H1 (cell line): ENCODE data around the gene RASEF. TPM values are rescaled to one million over a fixed set of nuclear protein-coding genes. Genes with fewer than 3 reads are reported as not detected.

Source experiments
- CTCF ChIA-PET: fragments of 300-600 bp; sonication (Branson Sonifier 250); formaldehyde crosslinking; loops from one replicate; lab custom pipeline; 2021; ENCODE audit not compliant: partially characterized antibody; lab: Charles Lee
- POLR2A ChIA-PET: fragments of 300-600 bp; sonication (Branson Sonifier 250); formaldehyde crosslinking; loops from one replicate; lab custom pipeline; 2021; ENCODE audit warnings: inconsistent platforms; ENCODE audit not compliant: partially characterized antibody; lab: Charles Lee
- DNase-seq, 2 experiments: peaks; one replicate each; pipeline versions ENCODE4 v3.0.0 to v3.0.0-alpha.2; 2010 to 2022; ENCODE audit warnings: low spot score in 2 of 2, low read depth in 1 of 2, mixed read lengths in 1 of 2
- FAIRE-seq: peaks from 2 replicates; lab custom pipeline; 2011; peaks lifted over from hg19 to GRCh38; lab: Jason Lieb, UNC
- H2AFZ ChIP-seq: 2 replicates; pipeline ENCODE4 v1.8.1; 2012; ENCODE audit warnings: low read length, inconsistent platforms
- H2AK5ac ChIP-seq: 2 replicates; pipeline ENCODE4 v1.6.1; 2013; ENCODE audit warnings: low read depth, low read length
- H2BK120ac ChIP-seq: replicated peaks from 2 replicates; pipeline ENCODE3; 2013; ENCODE audit warnings: low read depth, low read length, inconsistent platforms
- H2BK12ac ChIP-seq: 2 replicates; pipeline ENCODE4 v1.6.1; 2013; ENCODE audit warnings: low read depth, low read length
- H2BK15ac ChIP-seq: 2 replicates; pipeline ENCODE4 v1.6.1; 2013; ENCODE audit warnings: low read length
- H2BK20ac ChIP-seq: 2 replicates; pipeline ENCODE4 v1.6.1; 2013; ENCODE audit warnings: low read length
- H2BK5ac ChIP-seq: 2 replicates; pipeline ENCODE4 v1.6.1; 2013; ENCODE audit warnings: low read depth, low read length
- H3K14ac ChIP-seq: 2 replicates; pipeline ENCODE4 v1.6.1; 2013; ENCODE audit warnings: inconsistent platforms; ENCODE audit not compliant: insufficient read length
- H3K18ac ChIP-seq: 2 replicates; pipeline ENCODE4 v1.6.1; 2013; ENCODE audit warnings: low read length; ENCODE audit errors: extremely low read depth
- H3K23ac ChIP-seq: 2 replicates; pipeline ENCODE4 v1.6.1; 2013; ENCODE audit warnings: inconsistent platforms; ENCODE audit not compliant: insufficient read length
- H3K23me2 ChIP-seq: 2 replicates; pipeline ENCODE4 v1.6.1; 2013; ENCODE audit warnings: low read depth, low read length
- H3K27ac ChIP-seq: 2 replicates; pipeline ENCODE4 v1.6.1; 2011; ENCODE audit warnings: low read depth, low read length, inconsistent platforms
- H3K27me3 ChIP-seq, 4 experiments: replicated peaks in 1 of 4; 1 replicate in 1 of 4; 2 replicates in 3 of 4; pipeline versions ENCODE4 v1.6.1 to v1.8.1; 2011 to 2013; ENCODE audit warnings: low read length in 3 of 4, mild to moderate bottlenecking in 3 of 4, inconsistent platforms in 2 of 4, mixed read lengths in 2 of 4, moderate library complexity in 1 of 4; ENCODE audit not compliant: control insufficient read depth in 3 of 4, insufficient read depth in 3 of 4; ENCODE audit errors: extremely low read depth in 1 of 4
- H3K36me3 ChIP-seq, 4 experiments: 2 replicates each; pipeline versions ENCODE4 v1.6.1 to v1.8.1; 2011 to 2013; ENCODE audit warnings: mild to moderate bottlenecking in 4 of 4, low read length in 3 of 4, moderate library complexity in 2 of 4, control low read depth in 1 of 4, inconsistent platforms in 1 of 4; ENCODE audit not compliant: insufficient read depth in 4 of 4, control insufficient read depth in 2 of 4
- H3K4ac ChIP-seq: replicated peaks from 2 replicates; pipeline ENCODE3; 2013; ENCODE audit warnings: low read length, low read depth, mixed read lengths, inconsistent platforms; ENCODE audit not compliant: insufficient read length
- H3K4me1 ChIP-seq, 4 experiments: replicated peaks in 1 of 4; 1 replicate in 1 of 4; 2 replicates in 3 of 4; pipeline versions ENCODE4 v1.6.1 to v1.8.1; 2011 to 2013; ENCODE audit warnings: low read length in 3 of 4, inconsistent platforms in 2 of 4, mixed read lengths in 1 of 4; ENCODE audit not compliant: insufficient read depth in 4 of 4, control insufficient read depth in 3 of 4
- H3K4me2 ChIP-seq, 2 experiments: 2 replicates each; pipeline versions ENCODE4 v1.6.1 to v1.8.1; 2011 to 2013; ENCODE audit warnings: low read depth in 2 of 2, low read length in 2 of 2, control low read depth in 1 of 2, inconsistent platforms in 1 of 2, mild to moderate bottlenecking in 1 of 2; ENCODE audit not compliant: insufficient read depth in 1 of 2
- H3K4me3 ChIP-seq, 4 experiments: fragments of 200-600, 300-600 bp in 1 of 4; sonication (generic), shearing (Covaris generic), sonication (Bioruptor Twin) in 1 of 4; 2 replicates each; pipeline versions ENCODE4 v1.5.1 to v1.8.1; 2011 to 2016; ENCODE audit warnings: low read length in 4 of 4, low read depth in 3 of 4, control low read depth in 2 of 4, inconsistent platforms in 2 of 4, mild to moderate bottlenecking in 2 of 4, mixed read lengths in 1 of 4, moderate library complexity in 1 of 4; ENCODE audit not compliant: insufficient read depth in 2 of 4; ENCODE audit errors: extremely low read depth in 1 of 4
- H3K56ac ChIP-seq: replicated peaks from 2 replicates; pipeline ENCODE3; 2013; ENCODE audit warnings: low read depth, mild to moderate bottlenecking, mixed read lengths, low read length, inconsistent platforms; ENCODE audit not compliant: insufficient read length
- H3K79me1 ChIP-seq: 2 replicates; pipeline ENCODE4 v1.6.1; 2013; ENCODE audit warnings: low read depth, low read length, control low read depth
- H3K79me2 ChIP-seq, 2 experiments: 2 replicates each; pipeline versions ENCODE4 v1.6.1 to v1.8.1; 2012 to 2013; ENCODE audit warnings: low read length in 2 of 2, mild to moderate bottlenecking in 2 of 2, inconsistent platforms in 1 of 2; ENCODE audit not compliant: insufficient read depth in 2 of 2, control insufficient read depth in 1 of 2
- H3K9ac ChIP-seq, 4 experiments: replicated peaks in 1 of 4; 1 replicate in 1 of 4; 2 replicates in 3 of 4; pipeline versions ENCODE4 v1.6.1 to v1.8.1; 2011 to 2013; ENCODE audit warnings: low read depth in 3 of 4, low read length in 3 of 4, control low read depth in 2 of 4, mild to moderate bottlenecking in 2 of 4, moderate library complexity in 2 of 4, inconsistent platforms in 1 of 4; ENCODE audit errors: extremely low read depth in 1 of 4
- H3K9me3 ChIP-seq, 2 experiments: 2 replicates each; pipeline versions ENCODE4 v1.6.1 to v1.8.1; 2012 to 2013; ENCODE audit warnings: mild to moderate bottlenecking in 2 of 2, moderate library complexity in 2 of 2, control low read depth in 1 of 2, inconsistent platforms in 1 of 2, low read depth in 1 of 2, low read length in 1 of 2, mixed read lengths in 1 of 2; ENCODE audit not compliant: insufficient read depth in 2 of 2
- H4K20me1 ChIP-seq, 2 experiments: replicated peaks in 1 of 2; 2 replicates each; pipeline versions ENCODE3 to v1.8.1; 2011 to 2013; ENCODE audit warnings: inconsistent platforms in 2 of 2, low read length in 2 of 2, mild to moderate bottlenecking in 1 of 2; ENCODE audit not compliant: insufficient read depth in 2 of 2, control insufficient read depth in 1 of 2
- H4K5ac ChIP-seq: 2 replicates; pipeline ENCODE4 v1.6.1; 2013; ENCODE audit warnings: low read length, low read depth, mixed read lengths, inconsistent platforms; ENCODE audit not compliant: insufficient read length
- H4K8ac ChIP-seq: 2 replicates; pipeline ENCODE4 v1.8.0; 2013; ENCODE audit warnings: mild to moderate bottlenecking, moderate library complexity, low read length, inconsistent platforms; ENCODE audit not compliant: insufficient read depth; ENCODE audit errors: extremely low read depth
- H4K91ac ChIP-seq: replicated peaks from 2 replicates; pipeline ENCODE3; 2013; ENCODE audit warnings: low read length, mixed read lengths, inconsistent platforms; ENCODE audit not compliant: insufficient read length
- BCL11A ChIP-seq, 2 experiments: IDR thresholded peaks; one replicate each; pipeline ENCODE4 v1.6.1; 2011; ENCODE audit warnings: low read depth in 2 of 2, low read length in 2 of 2, mild to moderate bottlenecking in 2 of 2
- CBX8 ChIP-seq: fragments of 300-800, 300-1000 bp; sonication (generic); IDR thresholded peaks from 2 replicates; pipeline ENCODE4 v1.7.1; 2016; ENCODE audit warnings: low read depth, low read length, borderline replicate concordance
- KDM5A ChIP-seq: fragments of 200-600 bp; IDR thresholded peaks from 2 replicates; pipeline ENCODE4 v1.7.1; 2012; ENCODE audit warnings: mild to moderate bottlenecking, low read length, inconsistent platforms, mixed read lengths
- POLR2A ChIP-seq, 2 experiments: IDR thresholded peaks; 1 replicate in 1 of 2; 2 replicates in 1 of 2; pipeline ENCODE4 v1.6.1; 2011; ENCODE audit warnings: low read depth in 2 of 2, low read length in 2 of 2, mild to moderate bottlenecking in 2 of 2; ENCODE audit errors: control extremely low read depth in 1 of 2
- SP2 ChIP-seq: IDR thresholded peaks from 2 replicates; pipeline ENCODE4 v1.6.1; 2012; ENCODE audit warnings: mild to moderate bottlenecking, low read length, inconsistent platforms
- SP4 ChIP-seq: IDR thresholded peaks from 2 replicates; pipeline ENCODE4 v1.6.1; 2012; ENCODE audit warnings: low read length, inconsistent platforms
- TAF7 ChIP-seq: optimal IDR thresholded peaks from 2 replicates; pipeline ENCODE3; 2011; ENCODE audit warnings: low read depth, mild to moderate bottlenecking, inconsistent platforms, low read length, moderate library complexity, borderline replicate concordance
- YY1 ChIP-seq: IDR thresholded peaks from 2 replicates; pipeline ENCODE4 v1.6.1; 2011; ENCODE audit warnings: low read depth, mild to moderate bottlenecking, low read length
- WGBS, 2 experiments: shearing (Covaris generic) in 1 of 2; methylation state at CpG; one replicate each; pipeline versions ENCODE4 v1.1.6 to v1.1.7; 2013 to 2015; ENCODE audit warnings: low lambda C conversion rate in 2 of 2, mixed read lengths in 2 of 2, inconsistent platforms in 1 of 2, low coverage in 1 of 2, missing lambda C conversion rate in 1 of 2; ENCODE audit not compliant: insufficient replicate concordance in 2 of 2, insufficient coverage in 1 of 2, insufficient read length in 1 of 2; ENCODE audit errors: extremely low coverage in 1 of 2, missing lambda C conversion rate in 1 of 2; 5-methylcytosine and 5-hydroxymethylcytosine counted together
- polyA plus RNA-seq, 7 experiments: library from polyadenylated mRNA; depleted of rRNA in 3 of 7; stranded (reverse) in 5 of 7; unstranded in 2 of 7; fragments of >200 nt in 5 of 7; fragments of 200-250 nt in 2 of 7; gene quantifications; 1 replicate in 5 of 7; 2 replicates in 1 of 7; 4 replicates in 1 of 7; pipeline versions ENCODE4 v1.2.1 to v1.2.3, GENCODE V29; 2011 to 2013; ENCODE audit warnings: missing spikeins in 2 of 7, mixed read lengths in 2 of 7
- total RNA-seq: library from RNA; stranded (reverse); fragmentation: NEBNext Ultra II Directional; extraction: Animal tissue kit (Norgen Biotek cat#: 25700); gene quantifications from 2 replicates; pipeline ENCODE4 v1.2.1, GENCODE V29; 2021
- TF ChIP-seq, protein P1 (sequence below): IDR thresholded peaks from 2 replicates; pipeline ENCODE4 v1.6.1; 2011; ENCODE audit warnings: low read length, improper control_type of control experiment

Gene RASEF
- total and polyA plus RNA-seq, 2 of the 8 experiments (the other 6 are each of a cell fraction or from before 2014, with no cell fraction given), result 1.1 to 4.6 TPM

DNA sequence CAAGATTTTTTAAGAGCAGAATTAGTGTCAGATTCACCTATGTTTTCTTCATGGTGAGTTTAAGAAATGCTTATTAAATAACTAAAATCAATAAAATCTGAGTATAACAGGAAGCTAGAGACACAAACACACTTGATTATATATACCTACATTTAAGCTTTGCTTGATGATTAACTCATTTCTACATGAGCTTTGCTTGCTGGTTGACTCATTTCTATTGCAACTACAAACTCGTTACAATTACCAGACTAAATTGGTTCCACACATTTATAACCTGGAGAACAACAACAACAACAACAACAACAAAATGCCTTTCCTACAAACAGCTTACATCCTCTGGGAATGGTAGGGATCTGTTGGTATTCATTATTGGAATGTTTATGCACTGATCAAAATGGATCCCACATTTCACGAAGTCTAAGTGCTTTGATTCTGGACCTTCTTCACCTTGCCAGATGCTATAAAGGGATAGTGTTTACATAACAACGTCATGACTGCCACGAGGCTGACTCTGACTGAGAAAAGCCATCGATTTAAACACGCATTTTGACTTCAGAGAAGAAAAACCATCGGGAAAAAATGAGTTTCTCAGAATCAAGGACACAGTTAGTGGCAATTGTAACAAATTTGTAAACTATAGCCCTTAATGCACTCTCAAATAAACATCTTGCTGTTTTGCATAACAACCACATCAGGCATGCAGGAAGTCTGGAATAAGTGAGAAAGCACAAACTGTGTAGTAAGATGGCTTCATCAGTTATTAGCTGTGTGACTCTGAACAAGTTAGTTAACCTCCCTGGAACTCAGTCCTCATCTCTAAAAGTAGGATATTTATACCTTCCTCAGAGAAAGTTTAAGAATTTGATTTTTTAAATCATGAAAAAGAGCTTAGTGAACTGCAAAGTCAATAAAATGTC is 49.8 kb downstream of the RASEF start:
- CTCF ChIA-PET, result interaction anchor here (0.6 kb wide), 1 partner anchor 895 kb away, joined by 3 read pairs; no protein-coding TSS in a partner anchor
- TF ChIP-seq, protein P1, sequence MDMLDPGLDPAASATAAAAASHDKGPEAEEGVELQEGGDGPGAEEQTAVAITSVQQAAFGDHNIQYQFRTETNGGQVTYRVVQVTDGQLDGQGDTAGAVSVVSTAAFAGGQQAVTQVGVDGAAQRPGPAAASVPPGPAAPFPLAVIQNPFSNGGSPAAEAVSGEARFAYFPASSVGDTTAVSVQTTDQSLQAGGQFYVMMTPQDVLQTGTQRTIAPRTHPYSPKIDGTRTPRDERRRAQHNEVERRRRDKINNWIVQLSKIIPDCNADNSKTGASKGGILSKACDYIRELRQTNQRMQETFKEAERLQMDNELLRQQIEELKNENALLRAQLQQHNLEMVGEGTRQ, result no peak
- TF ChIP-seq BCL11A (IDR thresholded peaks at IDR 0.05; ENCODE audit: low read depth in 2 of 2, low read length in 2 of 2), result no peak
- TF ChIP-seq CBX8, result no peak
- TF ChIP-seq KDM5A, result no peak
- TF ChIP-seq YY1, result no peak
- TF ChIP-seq SP2, result no peak
- no peak for TF ChIP-seq SP4
- TF ChIP-seq POLR2A (IDR thresholded peaks at IDR 0.05; ENCODE audit: control extremely low read depth in 1 of 2, low read depth in 2 of 2, low read length in 2 of 2), result no peak
- TF ChIP-seq TAF7, result no peak

More for the DNA sequence above, 49.8 kb downstream of the RASEF start:
- Histone ChIP-seq H3K4me3 (no peak overlapping the region), H3K56ac (no peak overlapping the region), H3K27ac (no peak overlapping the region), H2AFZ (no peak overlapping the region), H3K18ac (no peak overlapping the region), H3K36me3 (no peaks in the 10 kb centered on the region), H3K23me2 (no peaks in the 10 kb centered on the region), H3K4me1 (no peaks in the 10 kb centered on the region), H2BK15ac (no peak overlapping the region), H3K23ac (no peak overlapping the region), H2BK120ac (no peak overlapping the region), H3K4me2 (no peak overlapping the region), H3K9me3 (0 out of 4 replicates have a peak, but pooled peaks cover 0 to 2% of the 10 kb centered on the region in 2 experiments), H4K8ac (no peak overlapping the region), H4K5ac (no peak overlapping the region), H3K27me3 (no peaks in the 10 kb centered on the region), H3K79me2 (no peaks in the 10 kb centered on the region), H3K79me1 (no peaks in the 10 kb centered on the region), H4K91ac (no peak overlapping the region), H4K20me1 (no peaks in the 10 kb centered on the region), H3K4ac (no peak overlapping the region), H2AK5ac (no peak overlapping the region), H3K14ac (no peak overlapping the region), H2BK5ac (no peak overlapping the region), H3K9ac (no peak overlapping the region), H2BK20ac (no peak overlapping the region), H2BK12ac (no peak overlapping the region)
- DNase-seq (no peak), FAIRE-seq (peak; percentile 24)
- WGBS, 2 experiments, result 70% methylated on average over 7 of the region's 7 CpGs; no CpG with 5 or more reads in 1 of the 2 experiments
- POLR2A ChIA-PET, result interaction anchor here (0.6 kb wide), 1 partner anchor 695 kb away, joined by 3 read pairs; no protein-coding TSS in a partner anchor
